Bronchial epithelial cell (primary cell): ENCODE data around the gene FCER1G. TPM values are rescaled to one million over a fixed set of nuclear protein-coding genes. Genes with fewer than 3 reads are reported as not detected.

ENCODE experiments used
- DNase-seq: peaks from one replicate; pipeline ENCODE4 v3.0.0-alpha.2; 2010; ENCODE audit warnings: low read depth
- FAIRE-seq: peaks from 2 replicates; lab custom pipeline; 2011; peaks lifted over from hg19 to GRCh38; lab: Jason Lieb, UNC
- H3K27me3 ChIP-seq: 2 replicates; pipeline ENCODE4 v1.5.1; 2011; ENCODE audit warnings: low read length; ENCODE audit not compliant: control insufficient read depth, insufficient read depth
- H3K36me3 ChIP-seq: 2 replicates; pipeline ENCODE4 v1.5.1; 2011; ENCODE audit warnings: low read length; ENCODE audit not compliant: control insufficient read depth, insufficient read depth
- H3K4me3 ChIP-seq: 2 replicates; pipeline ENCODE4 v1.5.1; 2011; ENCODE audit warnings: mild to moderate bottlenecking, low read depth, low read length, control low read depth
- CTCF ChIP-seq: IDR thresholded peaks from 2 replicates; pipeline ENCODE4 v1.5.1; 2011; ENCODE audit warnings: mild to moderate bottlenecking, moderate library complexity, low read length, control low read depth, inconsistent platforms; ENCODE audit not compliant: insufficient read depth, severe bottlenecking
- total RNA-seq: library from RNA; depleted of rRNA; stranded (reverse); fragments of >200 nt; gene quantifications from 2 replicates; pipeline ENCODE4 v1.2.1, GENCODE V29; 2014

FCER1G gene
- total RNA-seq, 1 donor from 2014 or later = 0.26 TPM

DNA sequence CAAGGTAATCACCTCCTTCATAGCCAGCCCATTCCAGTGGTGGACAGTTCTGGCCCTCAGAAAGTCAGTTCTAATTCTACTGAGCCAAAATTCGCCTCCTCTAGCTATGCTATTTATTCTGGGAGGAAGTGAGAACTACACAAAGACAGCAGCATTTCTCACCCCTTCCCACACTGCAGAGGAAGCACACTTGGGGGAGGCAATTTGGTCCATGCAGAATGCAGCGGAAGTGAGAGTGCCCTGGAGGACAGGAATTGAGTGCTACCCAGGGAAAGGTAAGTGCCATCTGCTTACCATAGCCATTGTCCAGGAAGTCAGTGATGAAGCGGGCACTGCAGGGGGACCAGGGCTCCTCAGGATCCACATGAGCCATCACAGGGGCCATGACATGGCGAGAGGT, 19.9 kb upstream of the FCER1G start:
- TF ChIP-seq CTCF = no peak
- H3K27me3 ChIP-seq = no peaks in the 10 kb centered on the region
- FAIRE-seq = no peak
- no peak overlapping the region for H3K4me3 ChIP-seq
- no peak for DNase-seq
- H3K36me3 ChIP-seq = no peaks in the 10 kb centered on the region

DNA sequence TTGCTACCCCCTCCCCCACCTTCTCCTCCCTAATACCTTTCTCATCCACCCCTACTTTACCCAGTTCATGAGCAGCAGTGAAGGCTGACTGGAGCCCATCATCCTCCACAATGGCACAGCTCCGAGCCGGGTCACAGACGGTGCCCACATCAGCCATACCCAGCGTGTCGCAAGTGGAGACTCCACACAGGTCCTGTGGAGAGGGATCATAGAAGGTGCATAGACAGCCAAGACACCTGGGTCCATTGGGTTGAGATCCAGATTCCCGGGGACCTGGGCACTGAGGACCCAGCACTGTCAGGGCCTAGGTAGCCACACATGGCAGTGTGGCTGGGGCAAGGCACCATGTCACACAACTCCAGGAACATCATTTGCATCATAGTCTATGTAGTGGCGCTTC, 19.0 kb upstream of the FCER1G start:
- Histone ChIP-seq H3K36me3 (no peaks in the 10 kb centered on the region), H3K4me3 (no peak overlapping the region), H3K27me3 (no peaks in the 10 kb centered on the region)
- TF ChIP-seq CTCF = no peak
- DNase-seq (no peak), FAIRE-seq (no peak)

GRCh38 chr1:161196521-161197451, 18.3 kb upstream of the FCER1G start:
- DNase-seq (no peak), FAIRE-seq (no peak)
- no peak overlapping the region for H3K4me3 ChIP-seq
- no peak for TF ChIP-seq CTCF
- H3K27me3 ChIP-seq = no peaks in the 10 kb centered on the region
- H3K36me3 ChIP-seq = no peaks in the 10 kb centered on the region

- H3K27me3 ChIP-seq = no peaks in the 10 kb centered on the region
- no peak overlapping the region for H3K4me3 ChIP-seq
- TF ChIP-seq CTCF = no peak
- DNase-seq (no peak), FAIRE-seq (no peak)
- no peaks in the 10 kb centered on the region for H3K36me3 ChIP-seq
Observed at GRCh38 chr1:161197560-161198193, 17.4 kb upstream of the FCER1G start.

- Histone ChIP-seq H3K36me3 (no peaks in the 10 kb centered on the region), H3K27me3 (no peaks in the 10 kb centered on the region), H3K4me3 (no peak overlapping the region)
- FAIRE-seq (no peak), DNase-seq (peak; percentile 11)
- TF ChIP-seq CTCF = no peak
Observed at GRCh38 chr1:161198194-161198896, 16.8 kb upstream of the FCER1G start.
